ENCODE measurements around the gene CORT. TPM values are rescaled to one million over a fixed set of nuclear protein-coding genes. Genes with fewer than 3 reads are reported as not detected.
"Not testable (repeated sequence)": the region's sequence is repeated elsewhere in the genome, so short reads cannot be mapped to it uniquely, and the experiment has no call there.

CORT gene
- total RNA-seq, 2 experiments from 2014 or later: 0.73 TPM; not detected in 1

GRCh38 chr1:10471411-10472219 is 21.8 kb downstream of the CORT start:
- no peak for ATAC-seq
- H3K27ac Mint-ChIP-seq: peak overlapping the region; percentile 92
- peak overlapping the region; percentile 97 for H3K4me3 Mint-ChIP-seq
- no peak for DNase-seq
- CTCF ChIA-PET: interaction anchor here (1.8 to 1.9 kb wide), 2 partner anchors 23 to 41 kb away, joined by 12 to 15 read pairs; partner anchors contain the start of gene CENPS
- H3K9me3 Mint-ChIP-seq (ENCODE audit: low read depth): no peaks in the 10 kb centered on the region
- H3K27me3 Mint-ChIP-seq: no peaks in the 10 kb centered on the region
- peaks cover 17% of the 10 kb centered on the region for H3K36me3 Mint-ChIP-seq
- H3K4me1 Mint-ChIP-seq: peaks cover 41% of the 10 kb centered on the region

DNA sequence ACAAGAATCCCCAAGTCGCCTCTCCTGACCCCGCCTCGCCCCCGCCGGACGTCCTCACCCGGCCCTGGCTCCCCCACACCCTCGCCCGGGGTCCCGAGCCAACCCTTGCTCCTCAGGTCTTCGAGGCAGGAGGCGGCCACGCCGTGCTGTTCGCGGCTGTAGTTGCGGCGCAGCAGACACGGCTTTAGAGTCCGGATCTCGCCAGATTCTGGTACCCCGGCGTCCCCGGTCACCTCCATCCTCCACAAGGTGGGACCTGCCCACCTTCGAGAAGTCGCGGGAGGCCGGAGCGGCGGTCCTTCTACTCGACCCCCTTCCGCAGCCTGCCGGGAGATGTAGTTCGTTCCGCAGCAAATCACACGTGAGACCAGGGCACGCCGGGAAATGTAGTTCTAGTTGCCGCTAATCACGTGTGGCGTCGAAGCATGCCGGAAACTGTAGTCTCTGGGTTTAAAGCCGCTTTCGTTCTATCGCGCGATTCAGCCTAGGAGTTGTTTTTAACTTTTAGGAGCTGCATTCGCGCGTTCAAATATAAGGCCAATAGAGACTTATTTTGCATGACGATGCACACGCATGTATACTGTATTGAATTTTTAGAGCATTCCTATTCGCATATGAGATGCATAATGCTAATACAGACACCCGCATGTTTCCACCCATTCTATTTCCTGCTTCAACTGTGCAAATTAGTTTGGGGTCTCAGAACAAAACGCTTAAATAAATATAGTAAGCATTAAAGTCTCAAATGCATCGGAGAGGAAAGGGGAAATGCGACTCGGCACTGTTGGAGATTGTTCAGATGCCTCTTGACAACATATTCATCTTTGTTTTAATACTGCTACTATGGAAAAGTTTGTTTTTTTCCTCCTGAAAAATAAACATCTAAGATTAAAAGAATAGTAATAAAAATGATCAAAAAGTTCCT is 22.7 kb downstream of the CORT start, which contains the start of gene DFFA:
Gene DFFA (minus strand): TSS at position 310 of the 925 bp plus-strand sequence. CDS start 71 bp downstream, at position 239.
- DNase-seq (peak; percentile 97), ATAC-seq (peak; percentile 82)
- Mint-ChIP-seq H3K4me3 (peak within 1 kb of the TSS; percentile 97), H3K27ac (peak within 1 kb of the TSS; percentile 92), H3K36me3 (peaks cover 14% of the 10 kb centered on the region), H3K4me1 (peaks cover 45% of the 10 kb centered on the region), H3K27me3 (no peaks in the 10 kb centered on the region), H3K9me3 (ENCODE audit: low read depth) (no peaks in the 10 kb centered on the region)
- CTCF ChIA-PET: interaction anchor here (1.8 to 1.9 kb wide), 2 partner anchors 22 to 42 kb away, joined by 12 to 15 read pairs; partner anchors contain the start of gene CENPS

GRCh38 chr1:10473145-10473765 is 23.4 kb downstream of the CORT start:
- Mint-ChIP-seq H3K27me3 (no peaks in the 10 kb centered on the region), H3K9me3 (ENCODE audit: low read depth) (no peaks in the 10 kb centered on the region), H3K4me1 (peaks cover 47% of the 10 kb centered on the region), H3K27ac (peak overlapping the region; percentile 92), H3K4me3 (peak overlapping the region; percentile 97), H3K36me3 (peaks cover 7% of the 10 kb centered on the region)
- ATAC-seq (no peak), DNase-seq (no peak)
- CTCF ChIA-PET: interaction anchor here (1.9 to 2.5 kb wide), 2 partner anchors 20 to 21 kb away, joined by 15 to 21 read pairs; no protein-coding TSS in a partner anchor

DNA sequence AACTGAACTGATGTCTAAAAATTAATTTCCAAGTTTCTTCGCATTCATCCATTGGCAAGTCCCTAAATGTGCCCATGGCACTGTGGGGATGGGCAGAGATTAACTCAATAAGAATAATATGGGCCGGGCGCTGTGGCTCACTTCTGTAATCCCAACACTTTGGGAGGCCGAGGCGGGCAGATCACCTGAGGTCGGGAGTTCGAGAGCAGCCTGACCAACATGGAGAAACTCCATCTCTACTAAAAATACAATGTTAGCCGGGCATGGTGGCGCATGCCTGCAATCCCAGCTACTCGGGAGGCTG is 24.4 kb downstream of the CORT start:
- ATAC-seq; H3K9me3 Mint-ChIP-seq (ENCODE audit: low read depth); H3K36me3 Mint-ChIP-seq; DNase-seq; H3K27me3 Mint-ChIP-seq: not testable (repeated sequence)
- Mint-ChIP-seq H3K4me3 (peak overlapping the region; percentile 87), H3K27ac (peak overlapping the region; percentile 85), H3K4me1 (peaks cover 47% of the 10 kb centered on the region)
- CTCF ChIA-PET: interaction anchor here (1.0 to 2.5 kb wide), 2 partner anchors 19 to 43 kb away, joined by 3 to 21 read pairs; no protein-coding TSS in a partner anchor

GRCh38 chr1:10474613-10475507 is 25.0 kb downstream of the CORT start, which contains the start of gene PEX14:
TSS of gene PEX14 (plus strand) at chr1:10474950. CDS start at chr1:10474967, 17 bp downstream.
- Mint-ChIP-seq H3K4me1 (peaks cover 50% of the 10 kb centered on the region), H3K27ac (peak within 1 kb of the TSS; percentile 85), H3K9me3 (ENCODE audit: low read depth) (no peaks in the 10 kb centered on the region), H3K27me3 (no peaks in the 10 kb centered on the region), H3K4me3 (peak within 1 kb of the TSS; percentile 87), H3K36me3 (no peaks in the 10 kb centered on the region)
- CTCF ChIA-PET: interaction anchor here (0.8 to 2.5 kb wide), 5 partner anchors 19 to 265 kb away, joined by 3 to 21 read pairs (median 5); partner anchors contain the start of genes CENPS and KIF1B
- peak; percentile 95 for DNase-seq
- ATAC-seq: peak; percentile 87

GRCh38 chr1:10475510-10475909 is 25.7 kb downstream of the CORT start:
- Mint-ChIP-seq H3K4me3 (peak overlapping the region; percentile 87), H3K9me3 (ENCODE audit: low read depth) (no peaks in the 10 kb centered on the region), H3K27ac (peak overlapping the region; percentile 81), H3K36me3 (no peaks in the 10 kb centered on the region), H3K27me3 (no peaks in the 10 kb centered on the region), H3K4me1 (peaks cover 50% of the 10 kb centered on the region)
- ATAC-seq (no peak), DNase-seq (no peak)
- CTCF ChIA-PET: interaction anchor here (0.8 to 2.5 kb wide), 4 partner anchors 18 to 266 kb away, joined by 3 to 21 read pairs (median 6); partner anchors contain the start of genes CENPS and KIF1B

DNA sequence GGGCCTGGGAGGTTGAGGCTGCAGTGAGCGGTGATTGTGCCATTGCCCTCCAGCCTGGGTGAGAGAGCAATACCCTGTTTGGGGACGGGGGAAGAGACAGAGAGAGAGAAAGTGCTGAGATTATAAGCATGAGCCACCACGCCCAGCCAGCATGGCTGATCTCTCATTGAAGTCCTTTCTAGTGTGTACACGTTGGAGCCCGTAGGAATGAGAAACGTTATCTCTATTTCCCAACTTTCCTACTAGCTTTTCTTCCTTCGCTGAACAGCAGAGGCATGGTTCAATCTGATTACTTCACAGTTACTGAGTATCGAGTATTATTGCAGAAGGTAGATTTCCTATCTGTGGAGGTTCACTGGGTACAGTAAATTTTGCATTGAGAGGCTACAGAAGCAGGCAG is 29.5 kb downstream of the CORT start:
- Mint-ChIP-seq H3K9me3 (ENCODE audit: low read depth) (no peaks in the 10 kb centered on the region), H3K4me1 (peaks cover 25% of the 10 kb centered on the region), H3K27ac (no peak overlapping the region), H3K27me3 (no peaks in the 10 kb centered on the region), H3K4me3 (no peak overlapping the region), H3K36me3 (no peaks in the 10 kb centered on the region)
- CTCF ChIA-PET: no interaction called here
- DNase-seq: no peak
- ATAC-seq: no peak

GRCh38 chr1:10480614-10481013 is 30.8 kb downstream of the CORT start:
- ATAC-seq (no peak), DNase-seq (no peak)
- Mint-ChIP-seq H3K9me3 (ENCODE audit: low read depth) (no peaks in the 10 kb centered on the region), H3K27ac (no peak overlapping the region), H3K36me3 (peaks cover 3% of the 10 kb centered on the region), H3K4me3 (no peak overlapping the region), H3K4me1 (peaks cover 21% of the 10 kb centered on the region), H3K27me3 (no peaks in the 10 kb centered on the region)
- CTCF ChIA-PET: interaction anchor here (1.2 kb wide), 1 partner anchor 14 kb away, joined by 4 read pairs; no protein-coding TSS in a partner anchor

GRCh38 chr1:10484521-10484920 is 34.7 kb downstream of the CORT start:
- no peak for DNase-seq
- Mint-ChIP-seq H3K4me1 (peaks cover 6% of the 10 kb centered on the region), H3K4me3 (no peak overlapping the region), H3K27me3 (no peaks in the 10 kb centered on the region), H3K27ac (no peak overlapping the region), H3K9me3 (ENCODE audit: low read depth) (no peaks in the 10 kb centered on the region), H3K36me3 (peaks cover 9% of the 10 kb centered on the region)
- CTCF ChIA-PET: interaction anchor here (2.8 kb wide), 1 partner anchor 10 kb away, joined by 29 read pairs; no protein-coding TSS in a partner anchor
- ATAC-seq: no peak

- Mint-ChIP-seq H3K4me1 (peaks cover 14% of the 10 kb centered on the region), H3K27me3 (no peaks in the 10 kb centered on the region), H3K27ac (peak overlapping the region; percentile 42), H3K9me3 (ENCODE audit: low read depth) (no peaks in the 10 kb centered on the region), H3K4me3 (no peak overlapping the region), H3K36me3 (peaks cover 10% of the 10 kb centered on the region)
- ATAC-seq: no peak
- DNase-seq: no peak
- CTCF ChIA-PET: interaction anchor here (1.2 to 10.9 kb wide), 3 partner anchors 18 to 279 kb away, joined by 3 to 219 read pairs (median 4); partner anchors contain the start of genes CENPS and KIF1B
These were observed 39.6 kb downstream of the CORT start for GRCh38 chr1:10489291-10490055.

- H3K27ac Mint-ChIP-seq: no peak overlapping the region
- no peak for ATAC-seq
- peaks cover 21% of the 10 kb centered on the region for H3K4me1 Mint-ChIP-seq
- peaks cover 9% of the 10 kb centered on the region for H3K36me3 Mint-ChIP-seq
- no peak overlapping the region for H3K4me3 Mint-ChIP-seq
- H3K9me3 Mint-ChIP-seq (ENCODE audit: low read depth): no peaks in the 10 kb centered on the region
- CTCF ChIA-PET: interaction anchor here (1.5 to 10.9 kb wide), 4 partner anchors 17 to 377 kb away, joined by 3 to 219 read pairs (median 36); partner anchors contain the start of genes CENPS and KIF1B
- DNase-seq: no peak
- no peaks in the 10 kb centered on the region for H3K27me3 Mint-ChIP-seq
These were observed 40.6 kb downstream of the CORT start for GRCh38 chr1:10490286-10490970.
